Small intestine (tissue), 7 donors: Measurements from ENCODE around the gene EHBP1. TPM values are rescaled to one million over a fixed set of nuclear protein-coding genes. Genes with fewer than 3 reads are reported as not detected.

Experiments used
- DNase-seq, 2 donors: peaks; one replicate each; pipeline versions ENCODE4 v3.0.0 to v3.0.0-alpha.2; 2013
- FAIRE-seq: peaks from 2 replicates; lab custom pipeline; 2012; peaks lifted over from hg19 to GRCh38; lab: Jason Lieb, UNC
- H3K27ac ChIP-seq, 3 donors: one replicate each; pipeline ENCODE4 v1.5.1; 2013; ENCODE audit warnings: low read length in 2 of 3, mild to moderate bottlenecking in 2 of 3, control low read depth in 1 of 3, inconsistent platforms in 1 of 3, low read depth in 1 of 3, moderate library complexity in 1 of 3
- H3K27me3 ChIP-seq, 3 donors: one replicate each; pipeline ENCODE4 v1.6.1; 2013; ENCODE audit warnings: low read length in 3 of 3, inconsistent platforms in 1 of 3; ENCODE audit not compliant: control insufficient read depth in 3 of 3, insufficient read depth in 3 of 3
- H3K36me3 ChIP-seq, 3 donors: one replicate each; pipeline ENCODE4 v1.6.1; 2013; ENCODE audit warnings: low read length in 3 of 3, inconsistent platforms in 1 of 3, low read depth in 1 of 3, mild to moderate bottlenecking in 1 of 3, moderate library complexity in 1 of 3; ENCODE audit not compliant: control insufficient read depth in 3 of 3, insufficient read depth in 2 of 3
- H3K4me1 ChIP-seq, 3 donors: one replicate each; pipeline ENCODE4 v1.6.1; 2013; ENCODE audit warnings: low read length in 2 of 3, inconsistent platforms in 1 of 3, low read depth in 1 of 3, mild to moderate bottlenecking in 1 of 3, moderate library complexity in 1 of 3; ENCODE audit not compliant: control insufficient read depth in 3 of 3, insufficient read depth in 2 of 3
- H3K4me3 ChIP-seq, 3 donors: one replicate each; pipeline ENCODE4 v1.5.1; 2013; ENCODE audit warnings: low read length in 3 of 3, control low read depth in 1 of 3, inconsistent platforms in 1 of 3, low read depth in 1 of 3, mild to moderate bottlenecking in 1 of 3, moderate library complexity in 1 of 3
- H3K9me3 ChIP-seq, 2 donors: one replicate each; pipeline ENCODE4 v1.6.1; 2013; ENCODE audit warnings: low read depth in 1 of 2, low read length in 1 of 2; ENCODE audit not compliant: control insufficient read depth in 2 of 2, insufficient read depth in 1 of 2
- WGBS, 3 donors: extraction: QIAGEN DNeasy Blood & Tissue Kit; methylation state at CpG; one replicate each; pipeline ENCODE4 v1.1.7; 2013; 5-methylcytosine and 5-hydroxymethylcytosine counted together
- polyA plus RNA-seq, 4 donors: library from polyadenylated mRNA; stranded (reverse) in 3 of 4; unstranded in 1 of 4; fragments of 200-250 nt in 3 of 4; fragments of 120-200 nt in 1 of 4; gene quantifications; one replicate each; pipeline versions ENCODE4 v1.2.1 to v1.2.3, GENCODE V29; 2013
- donor health status: healthy with polysubstance abuse.
- donor health status: control.
- donor health status: control.
- donor health status: Bipolar disorder and iron deficiency.
- donor health status: healthy.

EHBP1 gene
- polyA plus RNA-seq, 4 donors = 11.0 to 29.7 (median 11.5) TPM

DNA sequence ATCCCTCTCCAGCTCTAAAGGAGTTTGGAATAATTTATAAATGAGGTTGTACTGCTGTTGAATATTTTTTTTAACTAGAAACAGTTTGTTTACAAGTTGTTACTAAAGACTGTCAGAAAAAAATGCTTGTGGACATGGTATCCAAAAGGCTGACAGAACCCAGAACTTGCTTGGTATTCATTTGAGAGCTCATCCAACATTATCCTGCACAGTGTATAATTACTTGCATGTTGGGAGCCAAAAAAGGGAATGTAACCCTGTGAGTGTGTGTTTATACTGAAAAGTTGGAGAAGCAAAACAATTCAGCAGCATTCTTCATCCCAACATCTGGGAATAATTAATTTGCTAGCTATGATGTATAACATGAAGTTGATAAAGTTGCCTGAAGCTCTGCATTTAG lies 42.1 kb upstream of the EHBP1 start:
- no peak overlapping the region for H3K4me3 ChIP-seq
- peaks cover 0 to 2% (median 0%) of the 10 kb centered on the region in 3 donors for H3K4me1 ChIP-seq
- no peaks in the 10 kb centered on the region for H3K27me3 ChIP-seq
- H3K36me3 ChIP-seq = no peaks in the 10 kb centered on the region
- no peak overlapping the region for H3K27ac ChIP-seq
- DNase-seq (peak in 1 of 2 donors; percentile 10), FAIRE-seq (no peak)
- H3K9me3 ChIP-seq = no peaks in the 10 kb centered on the region

GRCh38 chr2:62663920-62664795 lies 41.4 kb upstream of the EHBP1 start:
- DNase-seq (no peak), FAIRE-seq (no peak)

GRCh38 chr2:62665446-62665845 lies 40.1 kb upstream of the EHBP1 start:
- no peak overlapping the region for H3K27ac ChIP-seq
- H3K9me3 ChIP-seq = no peaks in the 10 kb centered on the region
- H3K4me1 ChIP-seq = no peaks in the 10 kb centered on the region
- 63 to 85% (median 71%) methylated on average over 1 of the region's 1 CpG for whole genome bisulfite sequencing, 3 donors
- no peaks in the 10 kb centered on the region for H3K27me3 ChIP-seq
- no peak for FAIRE-seq
- no peak overlapping the region for H3K4me3 ChIP-seq
- H3K36me3 ChIP-seq = no peaks in the 10 kb centered on the region
- DNase-seq = no peak

More at GRCh38 chr2:62663920-62664795, 41.4 kb upstream of the EHBP1 start:
- Histone ChIP-seq H3K4me3 (no peak overlapping the region), H3K36me3 (no peaks in the 10 kb centered on the region), H3K4me1 (peaks cover 0 to 2% (median 0%) of the 10 kb centered on the region in 3 donors), H3K27me3 (no peaks in the 10 kb centered on the region), H3K27ac (peak overlapping the region in 2 of 3 donors; percentile 46 to 65), H3K9me3 (no peaks in the 10 kb centered on the region)

- Histone ChIP-seq H3K27ac (no peak overlapping the region), H3K4me3 (no peak overlapping the region), H3K9me3 (no peaks in the 10 kb centered on the region), H3K27me3 (no peaks in the 10 kb centered on the region), H3K4me1 (peaks cover 0 to 10% (median 0%) of the 10 kb centered on the region in 3 donors), H3K36me3 (no peaks in the 10 kb centered on the region)
- DNase-seq (no peak), FAIRE-seq (no peak)
- WGBS, 3 donors = 73 to 88% (median 76%) methylated on average over 5 of the region's 5 CpGs
Measured at GRCh38 chr2:62669180-62669579, 36.3 kb upstream of the EHBP1 start.

- FAIRE-seq (no peak), DNase-seq (peak in 1 of 2 donors; percentile 54)
- WGBS, 3 donors = 48 to 85% (median 78%) methylated on average over 1 of the region's 1 CpG
- H3K4me3 ChIP-seq = no peak overlapping the region
- no peak overlapping the region for H3K27ac ChIP-seq
- H3K9me3 ChIP-seq = no peaks in the 10 kb centered on the region
- peaks cover 0 to 10% (median 0%) of the 10 kb centered on the region in 3 donors for H3K4me1 ChIP-seq
- H3K36me3 ChIP-seq = no peaks in the 10 kb centered on the region
- H3K27me3 ChIP-seq = no peaks in the 10 kb centered on the region
Measured at GRCh38 chr2:62672601-62673000, 32.9 kb upstream of the EHBP1 start.

DNA sequence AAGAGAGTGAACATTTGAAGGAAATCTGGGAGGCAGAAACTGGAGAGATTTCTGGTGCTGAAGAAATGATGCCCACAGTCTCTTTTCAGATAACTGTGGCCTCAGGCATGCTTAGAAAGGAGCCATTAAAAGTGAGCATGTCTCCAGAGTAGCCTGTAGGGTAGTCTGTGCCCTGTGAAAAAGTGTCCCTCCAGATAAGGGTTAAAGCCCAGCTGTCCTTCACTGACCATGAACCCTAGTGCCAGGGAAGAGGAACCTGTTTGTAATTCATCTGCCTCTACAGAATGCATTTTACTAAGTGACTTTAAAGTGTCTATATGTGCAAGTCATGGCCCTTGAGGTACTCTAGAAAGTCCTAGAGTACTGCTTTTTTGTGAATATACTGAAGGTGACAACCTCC lies 30.5 kb upstream of the EHBP1 start:
- no peak for DNase-seq
- no peak overlapping the region for H3K27ac ChIP-seq
- peaks cover 0 to 10% (median 0%) of the 10 kb centered on the region in 3 donors for H3K4me1 ChIP-seq
- H3K36me3 ChIP-seq = no peaks in the 10 kb centered on the region
- H3K9me3 ChIP-seq = no peaks in the 10 kb centered on the region
- H3K27me3 ChIP-seq = no peaks in the 10 kb centered on the region
- H3K4me3 ChIP-seq = no peak overlapping the region
- no peak for FAIRE-seq

GRCh38 chr2:62685256-62685655 lies 20.3 kb upstream of the EHBP1 start:
- Histone ChIP-seq H3K27ac (no peak overlapping the region), H3K4me1 (no peaks in the 10 kb centered on the region), H3K36me3 (no peaks in the 10 kb centered on the region), H3K9me3 (no peaks in the 10 kb centered on the region), H3K27me3 (no peaks in the 10 kb centered on the region), H3K4me3 (no peak overlapping the region)
- WGBS, 3 donors = 32 to 59% (median 43%) methylated on average over 2 of the region's 2 CpGs
- no peak for FAIRE-seq
- peak in 1 of 2 donors; percentile 62 for DNase-seq

GRCh38 chr2:62686012-62686685 lies 19.4 kb upstream of the EHBP1 start:
- FAIRE-seq (no peak), DNase-seq (no peak)
- Histone ChIP-seq H3K4me3 (no peak overlapping the region), H3K4me1 (no peaks in the 10 kb centered on the region), H3K27me3 (no peaks in the 10 kb centered on the region), H3K9me3 (no peaks in the 10 kb centered on the region), H3K36me3 (no peaks in the 10 kb centered on the region), H3K27ac (no peak overlapping the region)
- 68 to 92% (median 81%) methylated on average over 4 of the region's 4 CpGs for WGBS, 3 donors
